ENCODE measurements around the gene SOCS1. TPM values are rescaled to one million over a fixed set of nuclear protein-coding genes. Genes with fewer than 3 reads are reported as not detected.

SOCS1 gene
- total and polyA plus RNA-seq, 2 donors (not counting 3 experiments of a cell fraction or from before 2014, with no cell fraction given): 1.1 to 1.7 TPM

GRCh38 chr16:11229432-11229831 is 26.6 kb downstream of the SOCS1 start:
- no peaks in the 10 kb centered on the region for H3K4me1 ChIP-seq (ENCODE audit: control insufficient read depth, extremely low read depth, insufficient read depth, low read length)
- no peaks in the 10 kb centered on the region for H4K20me1 ChIP-seq (replicated peaks; ENCODE audit: control insufficient read depth, extremely low read depth, insufficient read depth, low read length)
- intact Hi-C loops (cut with micrococcal nuclease): no loop called here
- POLR2A ChIA-PET: no interaction called here
- H3K27ac ChIP-seq (ENCODE audit: insufficient read depth, low read depth, low read length): no peak overlapping the region
- no peaks in the 10 kb centered on the region for H3K27me3 ChIP-seq (ENCODE audit: control insufficient read depth in 2 of 2, insufficient read depth in 2 of 2, low read length in 2 of 2)
- dilution Hi-C loops (cut with MboI; ENCODE audit: extremely low pct_ligation_motif_present, low sequenced_read_pairs): no loop called here
- TF ChIP-seq POLR2A (IDR thresholded peaks at IDR 0.05; ENCODE audit: low read depth, low read length) (no peak), MYC (IDR thresholded peaks at IDR 0.05; ENCODE audit: low read depth, low read length) (no peak), POLR2AphosphoS5 (IDR thresholded peaks at IDR 0.05; ENCODE audit: insufficient read depth, low read depth, low read length) (no peak), CTCF (IDR thresholded peaks at IDR 0.05; ENCODE audit: extremely low read depth in 1 of 2, insufficient read depth in 1 of 2, low read depth in 1 of 2, low read length in 2 of 2) (no peak), EZH2 (IDR thresholded peaks at IDR 0.05; ENCODE audit: borderline replicate concordance, low read depth, low read length, severe bottlenecking) (no peak), GATA2 (IDR thresholded peaks at IDR 0.05; ENCODE audit: insufficient read depth, insufficient read length, low read depth, low read length) (no peak), JUN (IDR thresholded peaks at IDR 0.05; ENCODE audit: borderline replicate concordance, insufficient read depth, insufficient read length, low read depth) (no peak), FOS (IDR thresholded peaks at IDR 0.05; ENCODE audit: borderline replicate concordance, insufficient read depth, low read length) (no peak), MAX (IDR thresholded peaks at IDR 0.05; ENCODE audit: insufficient read depth, insufficient read length) (no peak)
- H3K4me2 ChIP-seq (ENCODE audit: insufficient read depth, low read length): no peak overlapping the region
- no peaks in the 10 kb centered on the region for H3K36me3 ChIP-seq (ENCODE audit: control insufficient read depth in 2 of 2, extremely low read depth in 1 of 2, insufficient read depth in 2 of 2, low read length in 2 of 2)
- no peaks in the 10 kb centered on the region for H3K9me3 ChIP-seq (replicated peaks; ENCODE audit: control insufficient read depth, insufficient read depth, low read length)
- H2AFZ ChIP-seq (ENCODE audit: low read depth, low read length): no peak overlapping the region
- no peaks in the 10 kb centered on the region for H3K79me2 ChIP-seq (ENCODE audit: control insufficient read depth, insufficient read depth, low read length)
- CTCF ChIA-PET: interaction anchor here (1.5 kb wide), 1 partner anchor 26 kb away, joined by 5 read pairs; the partner anchor contains the start of gene SOCS1
- no peak overlapping the region for H3K4me3 ChIP-seq (replicated peaks in 1 of 3; ENCODE audit: insufficient read depth in 1 of 3, low read depth in 1 of 3, low read length in 3 of 3)
- BruUV-seq (replicated peaks): no TSS peak
- H3K9ac ChIP-seq (replicated peaks; ENCODE audit: extremely low read depth, insufficient read depth, low read length): no peak overlapping the region
- DNase-seq (ENCODE audit: low read depth, low spot score) (no peak), FAIRE-seq (no peak)
- no peaks in the 10 kb centered on the region for H3K9me1 ChIP-seq (replicated peaks; ENCODE audit: control insufficient read depth, extremely low read depth, insufficient read depth, low read length)
